T-cell (primary cell): ENCODE results near the gene NPR1. TPM values are rescaled to one million over a fixed set of nuclear protein-coding genes. Genes with fewer than 3 reads are reported as not detected.
A peak's percentile ranks its signal among the peaks of the same experiment; 100 is the strongest.

Experiments
- ATAC-seq, 4 experiments: fragments of 200-7000 bp in 3 of 4; fragments of 150-1000 bp in 1 of 4; cut with Tn5 transposase; replicated peaks in 1 of 4; 1 replicate in 3 of 4; 2 replicates in 1 of 4; pipeline ENCODE4 v1.10.0; 2021; ENCODE audit warnings: moderate library complexity in 3 of 4, mild to moderate bottlenecking in 2 of 4, moderate number of reproducible peaks in 1 of 4
- CTCF ChIA-PET, 2 donors: fragments of 300-600 bp; sonication (Branson Sonifier 250); formaldehyde crosslinking; loops; one replicate each; lab custom pipeline; 2022; ENCODE audit warnings: antibody characterized with exemption in 2 of 2; lab: Charles Lee
- POLR2A ChIA-PET, 2 donors: fragments of 300-600 bp; sonication (Branson Sonifier 250); formaldehyde crosslinking; loops; one replicate each; lab custom pipeline; 2022; ENCODE audit warnings: antibody characterized with exemption in 2 of 2; lab: Charles Lee
- DNase-seq, 35 experiments: peaks; one replicate each; pipeline versions ENCODE4 v3.0.0 to v3.0.0-alpha.2; 2013 to 2023
- H3K27ac ChIP-seq: one replicate; pipeline ENCODE4 v1.5.1; 2013; ENCODE audit warnings: low read length
- H3K27me3 ChIP-seq, 2 experiments: replicated peaks in 1 of 2; 1 replicate in 1 of 2; 2 replicates in 1 of 2; pipeline versions ENCODE4 v1.6.1 to v1.7.0; 2013; ENCODE audit warnings: low read length in 1 of 2, mixed read lengths in 1 of 2; ENCODE audit not compliant: control insufficient read depth in 2 of 2, insufficient read depth in 2 of 2; ENCODE audit errors: extremely low read depth in 1 of 2
- H3K36me3 ChIP-seq, 2 donors: 1 replicate in 1 of 2; 2 replicates in 1 of 2; pipeline versions ENCODE4 v1.6.1 to v1.7.0; 2013; ENCODE audit warnings: low read length in 1 of 2; ENCODE audit not compliant: control insufficient read depth in 2 of 2, insufficient read depth in 1 of 2; ENCODE audit errors: extremely low read depth in 1 of 2
- H3K4me1 ChIP-seq, 2 experiments: 1 replicate in 1 of 2; 2 replicates in 1 of 2; pipeline versions ENCODE4 v1.6.1 to v1.7.0; 2013; ENCODE audit warnings: low read length in 2 of 2, mixed read lengths in 1 of 2; ENCODE audit not compliant: insufficient read depth in 2 of 2, control insufficient read depth in 1 of 2; ENCODE audit errors: extremely low read depth in 1 of 2
- H3K4me3 ChIP-seq, 2 donors: 1 replicate in 1 of 2; 2 replicates in 1 of 2; pipeline versions ENCODE4 v1.5.1 to v1.7.0; 2013; ENCODE audit warnings: mild to moderate bottlenecking in 2 of 2, low read length in 1 of 2, moderate library complexity in 1 of 2; ENCODE audit not compliant: control insufficient read depth in 1 of 2; ENCODE audit errors: extremely low read depth in 1 of 2
- H3K9me3 ChIP-seq: 2 replicates; pipeline ENCODE4 v1.7.0; 2013
- H3K27ac Mint-ChIP-seq, 2 donors: one replicate each; pipeline ENCODE4 v1.8.0; 2020 to 2021; ENCODE audit warnings: mild to moderate bottlenecking in 2 of 2, mixed read lengths in 2 of 2
- H3K27me3 Mint-ChIP-seq, 2 donors: one replicate each; pipeline ENCODE4 v1.8.0; 2021 to 2022; ENCODE audit warnings: mixed read lengths in 2 of 2
- H3K36me3 Mint-ChIP-seq: one replicate; pipeline ENCODE4 v1.8.0; 2021; ENCODE audit warnings: mixed read lengths
- H3K4me1 Mint-ChIP-seq, 3 donors: one replicate each; pipeline ENCODE4 v1.8.0; 2020 to 2022; ENCODE audit warnings: mixed read lengths in 3 of 3, mild to moderate bottlenecking in 1 of 3
- H3K4me3 Mint-ChIP-seq, 3 donors: one replicate each; pipeline ENCODE4 v1.8.0; 2020 to 2022; ENCODE audit warnings: mild to moderate bottlenecking in 3 of 3, mixed read lengths in 3 of 3, moderate library complexity in 3 of 3
- H3K9me3 Mint-ChIP-seq, 3 donors: one replicate each; pipeline ENCODE4 v1.8.0; 2020 to 2022; ENCODE audit warnings: mixed read lengths in 3 of 3
- whole genome bisulfite sequencing: methylation state at CpG from one replicate; pipeline ENCODE4 v1.1.5; 2013; ENCODE audit warnings: missing lambda C conversion rate; ENCODE audit not compliant: insufficient coverage; 5-methylcytosine and 5-hydroxymethylcytosine counted together
- total RNA-seq, 35 experiments: library from RNA in 6 of 35; stranded (reverse) in 6 of 35; fragments of 120-200 nt in 1 of 35; gene quantifications; one replicate each; pipeline versions ENCODE4 v1.2.1 to v1.2.4 and lab custom pipeline; 2013 to 2026

The NPR1 gene
- total RNA-seq, 5 donors from 2014 or later (not counting 1 experiment from before 2014, with no cell fraction given), result 0.23 to 0.44 (median 0.35) TPM; not detected in 2

DNA sequence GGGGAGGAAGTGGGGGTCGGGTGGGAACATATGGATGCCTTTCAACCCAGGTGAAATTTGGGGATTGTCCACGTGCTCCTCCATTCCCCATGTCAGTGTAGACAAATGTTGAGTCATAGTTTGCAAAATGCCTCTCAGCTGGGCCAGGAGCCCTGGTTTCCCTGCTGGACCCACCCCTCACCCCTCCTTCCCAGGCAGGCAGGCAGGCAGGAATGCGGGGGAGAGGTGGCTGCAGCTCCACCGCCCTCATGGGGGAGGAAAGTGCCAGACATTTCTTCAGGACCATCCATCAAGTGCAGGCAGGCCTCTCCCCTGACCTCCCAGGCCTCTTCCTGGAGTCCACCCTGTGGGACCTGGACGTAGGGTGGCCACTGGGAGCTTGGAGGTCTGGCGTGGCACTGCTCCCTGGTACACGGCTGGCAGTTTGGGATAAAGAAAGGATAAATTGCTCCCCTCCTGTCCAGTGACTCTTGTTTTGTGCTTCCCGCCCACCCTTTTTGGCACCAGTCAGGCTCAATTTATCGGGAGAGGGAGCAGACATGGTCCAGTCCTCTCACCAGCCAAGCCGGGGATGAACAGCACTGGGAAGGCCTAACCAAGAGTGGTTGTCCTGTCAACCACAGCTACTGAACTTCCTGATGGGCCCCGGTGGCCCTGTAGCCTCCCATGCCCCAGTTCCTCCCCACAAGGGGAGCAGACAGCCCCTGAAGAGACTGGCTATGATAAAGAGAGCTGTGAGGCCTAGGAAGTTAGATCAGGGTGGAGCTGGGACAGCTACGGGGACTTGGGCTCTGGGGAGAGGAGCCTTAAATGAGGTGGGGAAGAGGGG lies 18.9 kb downstream of the NPR1 start:
- ChIA-PET POLR2A (no interaction called here), CTCF (no interaction called here)
- H3K27me3 ChIP-seq, result peaks cover 0 to 17% of the 10 kb centered on the region in 2 experiments
- WGBS, result 89% methylated on average over 9 of the region's 12 CpGs
- no peaks in the 10 kb centered on the region for H3K9me3 Mint-ChIP-seq
- peaks cover 0 to 4% of the 10 kb centered on the region in 2 donors for H3K27me3 Mint-ChIP-seq
- ATAC-seq (no peak), DNase-seq (no peak)
- H3K4me3 ChIP-seq, result no peak overlapping the region
- no peak overlapping the region for H3K27ac Mint-ChIP-seq
- no peaks in the 10 kb centered on the region for H3K36me3 Mint-ChIP-seq
- H3K9me3 ChIP-seq, result no peaks in the 10 kb centered on the region
- H3K27ac ChIP-seq, result no peak overlapping the region
- no peak overlapping the region for H3K4me3 Mint-ChIP-seq
- peaks cover 0 to 5% of the 10 kb centered on the region in 2 experiments for H3K4me1 ChIP-seq
- no peaks in the 10 kb centered on the region for H3K36me3 ChIP-seq
- no peaks in the 10 kb centered on the region for H3K4me1 Mint-ChIP-seq

DNA sequence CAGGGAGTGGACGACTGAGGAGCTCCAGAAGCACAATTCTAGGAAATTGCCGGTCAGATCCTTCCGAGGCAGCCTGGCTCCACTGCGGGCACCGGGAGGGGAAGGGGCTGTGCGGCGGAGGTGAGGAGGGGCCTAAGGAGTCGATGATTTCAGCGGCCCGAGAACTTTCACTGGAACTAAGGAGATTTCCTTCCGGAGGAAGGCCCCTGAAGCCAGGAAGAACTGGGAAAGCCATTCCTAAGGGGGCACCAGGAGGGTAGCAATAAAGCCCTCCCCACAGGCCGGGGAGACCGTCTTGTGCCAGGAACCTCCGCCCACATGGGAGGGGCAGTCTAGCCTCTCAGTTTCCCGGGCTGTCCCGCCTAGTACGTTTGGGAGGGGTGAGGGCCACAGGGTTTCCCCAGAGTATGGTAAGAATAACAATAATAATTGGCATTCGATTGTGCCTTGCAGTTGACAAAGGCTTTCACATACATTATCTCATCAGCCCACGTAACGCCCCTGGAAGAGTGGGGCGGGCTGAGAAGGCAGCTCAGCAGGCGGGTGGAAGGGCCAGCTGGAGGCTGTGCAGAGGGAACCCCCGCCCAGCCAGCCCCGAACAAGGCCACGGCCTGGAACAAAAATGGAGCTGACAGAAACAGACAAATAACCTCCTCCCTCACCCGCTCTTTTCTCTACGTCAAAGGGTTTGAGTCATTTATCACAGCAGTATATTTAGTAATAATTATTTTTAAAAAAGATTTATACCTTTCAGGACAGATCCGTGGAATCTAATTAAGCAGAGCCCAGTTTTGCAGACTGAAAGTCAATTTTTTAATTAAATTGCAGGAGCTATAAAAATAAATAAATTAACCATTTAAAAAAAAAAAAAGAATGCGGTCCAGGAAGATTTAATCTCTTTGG lies 19.8 kb downstream of the NPR1 start:
- H3K27ac ChIP-seq, result no peak overlapping the region
- DNase-seq, result no peak
- no peak overlapping the region for H3K4me3 Mint-ChIP-seq
- no peaks in the 10 kb centered on the region for H3K4me1 Mint-ChIP-seq
- H3K27me3 ChIP-seq, result peaks cover 0 to 13% of the 10 kb centered on the region in 2 experiments
- no peaks in the 10 kb centered on the region for H3K36me3 Mint-ChIP-seq
- peak overlapping the region in 1 of 2 donors; percentile 17 for H3K4me3 ChIP-seq
- CTCF ChIA-PET, result no interaction called here
- no peak for ATAC-seq
- peaks cover 0 to 5% of the 10 kb centered on the region in 2 experiments for H3K4me1 ChIP-seq
- 53% methylated on average over 11 of the region's 29 CpGs for WGBS
- POLR2A ChIA-PET, result no interaction called here
- H3K36me3 ChIP-seq, result no peaks in the 10 kb centered on the region
- H3K27ac Mint-ChIP-seq, result no peak overlapping the region
- H3K9me3 Mint-ChIP-seq, result no peaks in the 10 kb centered on the region
- peaks cover 0 to 4% of the 10 kb centered on the region in 2 donors for H3K27me3 Mint-ChIP-seq
- no peaks in the 10 kb centered on the region for H3K9me3 ChIP-seq

DNA sequence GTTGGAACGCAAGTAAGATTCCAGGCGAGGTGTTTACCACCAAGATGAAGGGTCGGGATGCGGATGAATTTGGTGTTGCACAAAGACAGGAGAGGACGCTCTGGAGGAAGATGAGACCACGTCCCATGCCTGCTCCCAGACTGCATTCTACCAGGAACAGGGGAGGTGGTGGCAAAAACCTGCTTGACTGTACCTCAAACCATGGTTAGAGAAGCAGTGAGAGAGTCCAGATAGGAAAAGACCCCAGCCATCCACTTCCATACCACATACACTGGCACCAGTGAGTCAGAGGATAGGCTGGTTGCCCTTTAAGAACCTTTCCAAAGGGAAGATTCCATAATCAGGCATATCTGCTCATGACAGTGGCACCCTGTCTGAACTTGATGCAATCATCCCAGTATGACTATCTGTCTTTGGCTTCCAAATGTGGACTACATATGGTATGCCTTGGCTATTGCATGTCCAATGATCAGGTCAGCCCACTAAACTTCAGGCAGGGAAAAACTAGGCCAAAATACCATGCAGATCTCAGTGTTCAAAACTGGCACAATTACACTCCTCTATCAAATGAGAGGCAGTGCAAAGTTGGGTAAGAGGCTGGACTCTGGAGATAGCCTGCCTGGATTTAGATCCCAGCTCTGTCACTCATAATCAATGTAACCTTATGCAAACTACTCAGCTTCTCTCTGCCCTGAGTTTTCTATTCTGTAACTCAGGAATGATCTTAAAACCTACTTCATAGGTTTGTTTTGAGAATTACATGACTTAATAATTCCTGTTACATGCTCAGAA lies 20.6 kb downstream of the NPR1 start:
- Histone ChIP-seq H3K4me1 (peaks cover 0 to 5% of the 10 kb centered on the region in 2 experiments), H3K27ac (no peak overlapping the region), H3K9me3 (no peaks in the 10 kb centered on the region), H3K4me3 (no peak overlapping the region), H3K27me3 (peaks cover 0 to 12% of the 10 kb centered on the region in 2 experiments), H3K36me3 (no peaks in the 10 kb centered on the region)
- POLR2A ChIA-PET, result no interaction called here
- Mint-ChIP-seq H3K36me3 (no peaks in the 10 kb centered on the region), H3K4me1 (no peaks in the 10 kb centered on the region), H3K4me3 (no peak overlapping the region), H3K9me3 (no peaks in the 10 kb centered on the region), H3K27me3 (peaks cover 0 to 4% of the 10 kb centered on the region in 2 donors), H3K27ac (no peak overlapping the region)
- 97% methylated on average over 4 of the region's 6 CpGs for WGBS
- ATAC-seq (no peak), DNase-seq (no peak)
- CTCF ChIA-PET, result no interaction called here

DNA sequence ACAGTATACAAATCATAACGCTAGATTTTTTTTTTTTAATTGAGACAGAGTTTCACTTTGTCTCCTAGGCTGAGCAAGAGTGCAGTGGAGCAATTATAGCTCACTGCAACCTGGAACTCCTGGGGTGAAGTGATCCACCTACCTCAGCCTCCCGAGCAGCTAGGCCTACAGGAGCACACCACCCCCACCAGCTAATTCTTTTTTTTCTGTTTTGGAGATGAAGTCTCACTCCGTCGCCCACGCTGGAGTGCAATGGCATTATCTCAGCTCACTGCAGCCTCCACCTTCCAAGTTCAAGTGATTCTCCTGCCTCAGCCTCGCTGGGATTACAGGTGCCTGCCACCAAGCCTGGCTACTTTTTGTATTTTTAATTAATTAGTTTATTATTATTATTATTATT lies 21.3 kb downstream of the NPR1 start:
- peaks cover 0 to 12% of the 10 kb centered on the region in 2 experiments for H3K27me3 ChIP-seq
- no CpG with 5 or more reads among the region's 6 CpGs for WGBS
- H3K4me3 Mint-ChIP-seq, result no peak overlapping the region
- H3K36me3 Mint-ChIP-seq, result no peaks in the 10 kb centered on the region
- peaks cover 0 to 4% of the 10 kb centered on the region in 2 donors for H3K27me3 Mint-ChIP-seq
- no peak overlapping the region for H3K27ac ChIP-seq
- no peaks in the 10 kb centered on the region for H3K9me3 Mint-ChIP-seq
- ATAC-seq, result no peak
- no peaks in the 10 kb centered on the region for H3K9me3 ChIP-seq
- H3K4me1 ChIP-seq, result peaks cover 0 to 5% of the 10 kb centered on the region in 2 experiments
- ChIA-PET POLR2A (no interaction called here), CTCF (no interaction called here)
- no peaks in the 10 kb centered on the region for H3K36me3 ChIP-seq
- H3K4me1 Mint-ChIP-seq, result no peaks in the 10 kb centered on the region
- no peak overlapping the region for H3K27ac Mint-ChIP-seq
- no peak overlapping the region for H3K4me3 ChIP-seq
- DNase-seq, result no peak

DNA sequence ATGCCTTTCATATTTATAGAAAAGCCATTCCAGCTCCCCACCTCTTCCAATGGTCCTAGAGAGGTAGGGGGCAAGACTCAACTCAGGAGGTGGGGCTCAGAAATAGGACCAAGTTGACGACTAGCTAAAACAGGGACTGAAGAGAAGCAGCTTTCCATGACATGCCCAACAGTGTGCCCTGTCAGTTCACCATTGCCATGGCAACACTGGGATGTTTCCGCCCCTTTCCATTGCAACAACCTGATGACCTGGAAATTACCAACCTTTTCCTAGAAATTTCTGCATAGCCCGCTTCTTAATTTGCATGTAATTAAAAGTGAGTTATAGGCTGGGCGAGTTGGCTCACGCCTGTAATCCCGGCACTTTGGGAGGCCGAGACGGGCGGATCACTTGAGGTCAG lies 27.0 kb downstream of the NPR1 start:
- CTCF ChIA-PET, result no interaction called here
- ATAC-seq, result no peak

GRCh38 chr1:153711026-153711425 lies 32.5 kb downstream of the NPR1 start:
- Mint-ChIP-seq H3K36me3 (no peaks in the 10 kb centered on the region), H3K9me3 (no peaks in the 10 kb centered on the region), H3K27ac (no peak overlapping the region), H3K4me1 (no peaks in the 10 kb centered on the region), H3K27me3 (peaks cover 4 to 11% of the 10 kb centered on the region in 2 donors), H3K4me3 (no peak overlapping the region)
- H3K27ac ChIP-seq, result no peak overlapping the region
- ChIA-PET CTCF (interaction anchor here in 1 of 2 donors (0.9 kb wide), 1 partner anchor 32 kb away, joined by 3 read pairs; no protein-coding TSS in a partner anchor), POLR2A (interaction anchor here in 1 of 2 donors (0.5 kb wide), 1 partner anchor 105 kb away, joined by 4 read pairs; no protein-coding TSS in a partner anchor)
- 65% methylated on average over 1 of the region's 7 CpGs for WGBS
- H3K4me1 ChIP-seq, result no peaks in the 10 kb centered on the region
- H3K36me3 ChIP-seq, result no peaks in the 10 kb centered on the region
- DNase-seq (no peak), ATAC-seq (no peak)
- H3K9me3 ChIP-seq, result no peaks in the 10 kb centered on the region
- peaks cover 0 to 38% of the 10 kb centered on the region in 2 experiments for H3K27me3 ChIP-seq
- H3K4me3 ChIP-seq, result no peak overlapping the region

More for the DNA sequence above, 27.0 kb downstream of the NPR1 start:
- Histone ChIP-seq H3K36me3 (no peaks in the 10 kb centered on the region), H3K4me1 (no peaks in the 10 kb centered on the region), H3K4me3 (no peak overlapping the region), H3K27ac (no peak overlapping the region), H3K27me3 (peaks cover 0 to 14% of the 10 kb centered on the region in 2 experiments), H3K9me3 (no peaks in the 10 kb centered on the region)
- H3K36me3 Mint-ChIP-seq, result no peaks in the 10 kb centered on the region
- H3K4me1 Mint-ChIP-seq, result no peaks in the 10 kb centered on the region
- POLR2A ChIA-PET, result no interaction called here
- 90% methylated on average over 7 of the region's 9 CpGs for WGBS
- H3K27me3 Mint-ChIP-seq, result no peaks in the 10 kb centered on the region
- no peak for DNase-seq
- H3K27ac Mint-ChIP-seq, result no peak overlapping the region
- no peak overlapping the region for H3K4me3 Mint-ChIP-seq
- H3K9me3 Mint-ChIP-seq, result no peaks in the 10 kb centered on the region
